ENCODE measurements around the gene PKN2.

PKN2 gene

GRCh38 chr1:88780485-88780884 is 96.4 kb downstream of the PKN2 start:
- Histone ChIP-seq H3K9ac (peak overlapping the region in 1 of 11 experiments; percentile 2; a peak in 1 of 22 replicates), H3K9me3 (replicated peaks in 1 of 11) (no peaks in the 10 kb centered on the region), H3K4me3 (no peak overlapping the region), H3K27me3 (no peaks in the 10 kb centered on the region), H3K4me2 (peak overlapping the region in 3 of 11 experiments; percentile 13 to 68 (median 65); a peak in 5 of 22 replicates), H3K27ac (peak overlapping the region in 2 of 11 experiments; percentile 15 to 46; a peak in 3 of 22 replicates), H4K20me1 (peaks cover 0 to 11% (median 0%) of the 10 kb centered on the region in 11 experiments; a peak in 2 of 22 replicates), H3K4me1 (peaks cover 0 to 24% (median 0%) of the 10 kb centered on the region in 10 experiments; a peak in 6 of 20 replicates), H3K36me3 (peaks cover 59 to 93% (median 78%) of the 10 kb centered on the region in 11 experiments)
- no peak for TF ChIP-seq Cebpa-rat (IDR thresholded peaks at IDR 0.05)

GRCh38 chr1:88783145-88783544 is 99.1 kb downstream of the PKN2 start:
- no peaks in the 10 kb centered on the region for H3K9me3 ChIP-seq (replicated peaks in 1 of 11)
- no peak overlapping the region for H3K9ac ChIP-seq
- no peaks in the 10 kb centered on the region for H3K27me3 ChIP-seq
- TF ChIP-seq Cebpa-rat (IDR thresholded peaks at IDR 0.05): no peak
- H3K4me2 ChIP-seq: no peak overlapping the region
- H3K4me1 ChIP-seq: peaks cover 0 to 24% (median 0%) of the 10 kb centered on the region in 10 experiments; a peak in 6 of 20 replicates
- H4K20me1 ChIP-seq: peaks cover 0 to 11% (median 0%) of the 10 kb centered on the region in 11 experiments; a peak in 2 of 22 replicates
- peaks cover 63 to 95% (median 82%) of the 10 kb centered on the region in 11 experiments for H3K36me3 ChIP-seq
- H3K27ac ChIP-seq: no peak overlapping the region
- H3K4me3 ChIP-seq: no peak overlapping the region

DNA sequence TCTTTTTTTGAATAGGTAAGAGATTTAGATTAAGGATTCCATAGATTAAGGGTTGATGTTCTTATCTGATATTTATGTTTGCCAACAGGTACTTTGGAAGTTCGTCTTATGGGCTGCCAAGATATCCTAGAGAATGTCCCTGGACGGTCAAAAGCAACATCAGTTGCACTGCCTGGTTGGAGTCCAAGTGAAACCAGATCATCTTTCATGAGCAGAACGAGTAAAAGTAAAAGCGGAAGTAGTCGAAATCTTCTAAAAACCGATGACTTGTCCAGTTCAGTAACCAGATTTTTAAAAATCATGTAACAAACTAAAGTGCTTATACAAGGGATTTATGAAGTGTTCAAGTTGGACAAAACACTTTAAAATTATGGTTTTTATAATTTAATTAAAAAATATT is 100.5 kb downstream of the PKN2 start:
- Histone ChIP-seq H3K9me3 (replicated peaks in 1 of 11) (no peaks in the 10 kb centered on the region), H3K27me3 (no peaks in the 10 kb centered on the region), H4K20me1 (peaks cover 0 to 11% (median 0%) of the 10 kb centered on the region in 11 experiments; a peak in 2 of 22 replicates), H3K4me1 (peaks cover 0 to 22% (median 0%) of the 10 kb centered on the region in 10 experiments; a peak in 6 of 20 replicates), H3K4me3 (no peak overlapping the region), H3K9ac (no peak overlapping the region), H3K4me2 (no peak overlapping the region), H3K36me3 (peaks cover 65 to 95% (median 82%) of the 10 kb centered on the region in 11 experiments), H3K27ac (no peak overlapping the region)
- TF ChIP-seq Cebpa-rat (IDR thresholded peaks at IDR 0.05): no peak

DNA sequence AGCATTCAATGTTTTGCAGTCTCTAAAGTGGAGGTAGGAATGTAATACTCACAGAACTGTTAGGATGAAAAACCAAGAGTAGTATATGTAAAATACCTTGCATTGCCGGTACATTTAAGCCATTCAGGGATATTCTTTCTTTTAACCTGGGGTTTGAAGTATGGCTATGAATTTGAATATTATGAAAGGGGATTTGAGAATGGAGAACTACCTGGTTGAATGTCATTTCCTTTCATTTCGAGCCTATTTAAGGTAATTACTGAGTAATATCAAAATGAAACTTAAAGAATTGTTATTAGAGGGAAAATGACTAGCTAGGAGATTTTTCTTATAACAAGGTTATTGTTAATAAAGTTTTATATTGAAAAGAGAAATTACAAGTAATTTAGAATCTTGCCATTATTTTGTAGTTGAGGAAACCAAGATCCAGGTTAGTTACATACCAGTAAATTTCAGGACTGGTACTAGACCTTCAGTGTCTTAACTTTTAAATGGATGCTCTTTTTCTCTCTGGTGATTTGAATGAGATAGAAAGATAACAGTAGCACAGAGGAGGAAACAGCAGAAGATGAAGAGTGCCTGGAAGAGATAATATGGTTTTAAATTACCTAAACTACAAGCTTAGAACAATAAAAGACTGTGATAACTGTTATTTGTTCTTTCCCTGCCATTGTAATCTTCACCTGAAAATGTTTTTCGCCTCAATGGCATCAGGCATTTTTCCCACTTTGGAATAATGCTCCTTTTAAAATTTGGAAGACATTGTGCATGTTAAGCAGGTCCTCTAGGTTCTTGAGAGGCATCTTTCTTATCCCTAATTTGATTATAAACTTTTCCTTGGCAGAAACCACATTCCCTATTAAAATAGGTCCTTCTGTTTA is 103.2 kb downstream of the PKN2 start:
- Histone ChIP-seq H3K36me3 (peaks cover 82 to 100% (median 97%) of the 10 kb centered on the region in 11 experiments), H3K4me1 (no peaks in the 10 kb centered on the region), H3K4me3 (no peak overlapping the region), H4K20me1 (no peaks in the 10 kb centered on the region), H3K9ac (no peak overlapping the region), H3K9me3 (replicated peaks in 1 of 11) (no peaks in the 10 kb centered on the region), H3K27ac (no peak overlapping the region), H3K4me2 (no peak overlapping the region), H3K27me3 (no peaks in the 10 kb centered on the region)
- TF ChIP-seq Cebpa-rat (IDR thresholded peaks at IDR 0.05): no peak

DNA sequence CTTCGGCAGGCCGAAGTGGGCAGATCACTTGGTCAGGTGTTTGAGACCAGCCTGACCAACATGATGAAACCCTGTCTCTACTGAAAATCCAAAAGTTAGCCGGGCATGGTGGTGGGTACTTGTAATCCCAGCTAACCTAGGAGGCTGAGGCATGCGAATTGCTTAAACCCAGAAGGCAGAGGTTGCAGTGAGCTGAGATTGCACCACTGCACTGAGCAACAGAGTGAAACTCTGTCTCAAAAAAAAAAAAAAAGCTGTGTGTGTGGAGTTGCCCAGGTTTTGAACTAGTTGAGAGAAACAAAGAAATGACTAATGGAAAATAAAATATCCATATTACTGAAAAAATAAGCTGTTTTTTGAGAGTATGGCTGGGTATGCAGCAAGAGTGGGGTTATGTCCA is 107.1 kb downstream of the PKN2 start:
- TF ChIP-seq Cebpa-rat (IDR thresholded peaks at IDR 0.05): no peak
- no peak overlapping the region for H3K27ac ChIP-seq
- H3K4me3 ChIP-seq: no peak overlapping the region
- no peaks in the 10 kb centered on the region for H3K9me3 ChIP-seq (replicated peaks in 1 of 11)
- no peaks in the 10 kb centered on the region for H3K4me1 ChIP-seq
- H4K20me1 ChIP-seq: no peaks in the 10 kb centered on the region
- no peak overlapping the region for H3K4me2 ChIP-seq
- H3K27me3 ChIP-seq: no peaks in the 10 kb centered on the region
- peaks cover 92 to 100% (median 99%) of the 10 kb centered on the region in 11 experiments for H3K36me3 ChIP-seq
- no peak overlapping the region for H3K9ac ChIP-seq

DNA sequence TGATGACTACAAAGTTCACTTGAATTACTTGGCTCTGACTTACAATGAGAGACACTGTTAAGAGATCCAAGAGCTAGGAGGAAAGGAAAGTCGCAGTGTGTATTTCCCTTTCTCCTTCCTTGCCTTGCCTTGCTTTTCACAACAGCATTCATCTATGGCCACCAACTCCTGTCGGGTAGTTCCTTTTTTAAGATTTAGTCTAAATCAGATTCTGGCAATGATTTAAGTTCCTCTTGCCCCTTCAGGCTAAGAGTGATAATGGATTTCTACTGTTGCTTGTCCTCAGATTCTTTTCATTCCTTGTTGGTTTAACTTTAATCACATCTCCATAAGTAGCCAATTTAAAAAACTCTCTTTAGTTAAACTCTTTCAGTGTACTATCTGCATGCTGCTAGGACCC is 115.4 kb downstream of the PKN2 start:
- H3K27ac ChIP-seq: peak overlapping the region in 9 of 11 experiments; percentile 4 to 81 (median 45); a peak in 14 of 22 replicates

DNA sequence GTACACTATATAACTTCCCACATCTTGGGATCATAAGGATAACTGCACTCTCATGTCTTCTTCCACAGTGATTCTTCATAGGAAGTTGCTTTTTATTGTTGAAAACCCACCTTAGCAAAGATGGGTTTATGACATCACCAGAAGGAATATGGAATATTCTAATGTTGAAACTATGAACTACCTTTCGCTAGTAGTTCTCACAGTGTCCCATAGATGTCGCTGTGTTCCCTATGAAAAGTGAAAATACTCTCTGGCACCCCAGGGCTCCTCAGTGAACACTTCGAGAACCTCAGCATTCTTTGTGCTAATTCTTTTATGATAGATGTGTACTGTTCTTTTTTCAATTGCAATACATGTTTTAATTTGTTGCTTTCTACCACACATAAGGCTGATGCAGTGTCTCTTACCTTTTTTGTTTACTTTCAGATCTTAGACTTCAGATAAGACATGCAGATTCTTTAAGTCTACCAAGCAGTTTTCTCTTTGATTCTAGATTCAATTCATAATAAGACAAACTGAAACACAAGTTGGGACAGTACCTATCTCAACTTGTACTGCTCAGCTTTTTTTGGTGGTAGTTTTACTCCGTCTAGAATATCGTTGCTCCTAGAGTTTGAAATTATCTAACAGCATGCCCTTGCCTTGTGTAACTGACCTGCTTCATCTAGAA is 116.4 kb downstream of the PKN2 start:
- H3K36me3 ChIP-seq: peaks cover 73 to 100% (median 92%) of the 10 kb centered on the region in 11 experiments
- H3K4me1 ChIP-seq: peaks cover 0 to 37% (median 15%) of the 10 kb centered on the region in 10 experiments; a peak in 17 of 20 replicates

More for the DNA sequence above, 115.4 kb downstream of the PKN2 start:
- TF ChIP-seq Cebpa-rat (IDR thresholded peaks at IDR 0.05): no peak
- no peak overlapping the region for H3K4me3 ChIP-seq
- peaks cover 0 to 37% (median 15%) of the 10 kb centered on the region in 10 experiments; a peak in 17 of 20 replicates for H3K4me1 ChIP-seq
- peak overlapping the region in 6 of 11 experiments; percentile 16 to 64 (median 31); a peak in 8 of 22 replicates for H3K4me2 ChIP-seq
- H3K27me3 ChIP-seq: no peaks in the 10 kb centered on the region
- H3K36me3 ChIP-seq: peaks cover 74 to 100% (median 90%) of the 10 kb centered on the region in 11 experiments
- 0 out of 22 replicates have a peak overlapping the region, but pooled peaks of 2 of the 11 experiments have one; percentile 7 to 11 for H3K9ac ChIP-seq
- no peaks in the 10 kb centered on the region for H4K20me1 ChIP-seq
- peaks cover 20 to 34% (median 31%) of the 10 kb centered on the region in 11 experiments for H3K9me3 ChIP-seq (replicated peaks in 1 of 11)

DNA sequence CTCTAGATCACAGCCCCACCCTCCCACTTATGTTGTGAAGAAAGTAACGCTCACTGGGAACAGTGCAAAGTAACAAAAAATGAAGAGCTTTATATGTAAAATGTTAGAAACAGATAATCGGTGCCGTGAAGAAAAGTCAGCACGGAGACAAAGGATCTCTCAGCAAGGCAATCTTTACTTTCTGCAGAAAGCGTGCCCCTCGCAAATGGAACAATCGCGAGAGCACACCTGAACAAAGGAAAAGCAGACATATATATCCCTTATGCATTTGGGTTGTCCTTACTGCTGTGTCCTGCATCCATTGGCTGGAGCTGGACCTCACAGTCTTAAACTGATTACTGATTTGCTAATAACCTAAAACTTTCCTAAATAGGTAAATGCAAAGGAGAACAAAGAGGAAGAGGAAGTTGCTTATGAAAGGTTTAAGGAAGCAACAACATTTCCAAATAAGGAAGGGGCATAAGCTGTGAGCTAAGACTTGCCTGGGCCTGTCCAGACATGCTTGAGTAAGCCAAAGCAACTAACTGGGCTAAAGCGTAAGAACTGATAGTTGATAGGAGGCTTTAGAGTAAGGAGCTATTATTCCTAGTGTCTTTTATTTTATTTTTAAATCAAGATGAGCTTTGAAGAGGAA is 117.6 kb downstream of the PKN2 start:
- Histone ChIP-seq H3K4me2 (peak overlapping the region in 10 of 11 experiments; percentile 1 to 36 (median 22); a peak in 11 of 22 replicates), H3K27me3 (no peaks in the 10 kb centered on the region), H3K36me3 (peaks cover 73 to 100% (median 92%) of the 10 kb centered on the region in 11 experiments), H3K27ac (peak overlapping the region; percentile 70 to 83 (median 80)), H3K9me3 (replicated peaks in 1 of 11) (peaks cover 20 to 34% (median 31%) of the 10 kb centered on the region in 11 experiments), H3K4me3 (peak overlapping the region in 2 of 10 experiments; percentile 2 to 12; a peak in 1 of 20 replicates), H3K9ac (peak overlapping the region in 6 of 11 experiments; percentile 45 to 63 (median 56); a peak in 11 of 22 replicates), H3K4me1 (peaks cover 0 to 37% (median 15%) of the 10 kb centered on the region in 10 experiments; a peak in 17 of 20 replicates), H4K20me1 (no peaks in the 10 kb centered on the region)
- no peak for TF ChIP-seq Cebpa-rat (IDR thresholded peaks at IDR 0.05)

More for the DNA sequence above, 116.4 kb downstream of the PKN2 start:
- Histone ChIP-seq H4K20me1 (no peaks in the 10 kb centered on the region), H3K4me2 (peak overlapping the region in 1 of 11 experiments; percentile 56; a peak in 1 of 22 replicates), H3K27me3 (no peaks in the 10 kb centered on the region), H3K27ac (peak overlapping the region in 9 of 11 experiments; percentile 75 to 83 (median 81); a peak in 14 of 22 replicates), H3K9me3 (replicated peaks in 1 of 11) (peaks cover 20 to 34% (median 31%) of the 10 kb centered on the region in 11 experiments), H3K9ac (no peak overlapping the region), H3K4me3 (0 out of 20 replicates have a peak overlapping the region, but pooled peaks of 1 of the 10 experiments have one; percentile 12)
- no peak for TF ChIP-seq Cebpa-rat (IDR thresholded peaks at IDR 0.05)
